ENCODE measurements around the gene TUBB6.

Gene TUBB6

DNA sequence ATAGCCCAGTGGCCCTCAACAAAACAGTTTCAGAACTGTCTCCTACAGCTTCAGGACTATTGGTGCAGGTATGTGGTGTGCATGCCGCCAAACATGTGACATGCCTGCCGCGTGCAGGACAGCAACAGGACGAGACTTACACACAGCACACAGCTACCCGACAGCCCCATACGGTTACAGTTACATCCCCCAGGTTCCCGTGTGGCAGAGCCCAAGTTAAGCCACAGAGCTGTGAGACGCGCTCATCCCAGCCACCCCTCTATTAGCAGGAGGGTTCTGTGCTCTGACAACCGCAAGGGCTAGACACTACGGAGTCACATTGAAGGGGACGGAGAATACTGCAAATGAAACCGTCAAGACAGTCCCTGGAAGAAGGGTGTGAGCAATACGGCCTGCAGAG, 16.4 kb upstream of the TUBB6 start:
- DNase-seq, result no peak

GRCh38 chr18:12293831-12294230, 14.2 kb upstream of the TUBB6 start:
- DNase-seq, result no peak

- no peak for DNase-seq
These were observed 12.5 kb upstream of the TUBB6 start for GRCh38 chr18:12295389-12296086.

GRCh38 chr18:12296087-12296403, 12.0 kb upstream of the TUBB6 start:
- no peak for DNase-seq

- no peak for DNase-seq
These were observed 11.6 kb upstream of the TUBB6 start for GRCh38 chr18:12296457-12296856.

DNA sequence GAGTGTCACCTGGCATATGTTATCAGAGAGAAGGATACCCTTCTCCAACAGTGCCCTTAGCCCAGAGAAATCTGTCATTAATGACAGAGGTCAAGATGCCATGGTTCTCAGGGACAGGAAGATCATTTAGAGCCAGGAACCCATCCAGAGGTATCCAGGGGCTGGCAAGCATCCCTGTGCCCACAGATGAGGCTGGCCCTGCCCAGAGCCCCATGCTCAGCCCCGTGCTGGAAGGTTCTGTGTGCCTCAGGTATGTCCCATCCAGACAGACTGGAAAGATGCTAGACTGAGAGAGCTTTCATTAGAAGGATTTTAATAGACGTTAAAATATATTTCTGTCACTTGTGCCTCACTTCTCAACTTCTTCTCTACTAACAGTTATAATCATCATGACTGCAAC, 8.2 kb upstream of the TUBB6 start:
- DNase-seq, result no peak

GRCh38 chr18:12301263-12302005, 6.6 kb upstream of the TUBB6 start:
- no peak for DNase-seq

DNA sequence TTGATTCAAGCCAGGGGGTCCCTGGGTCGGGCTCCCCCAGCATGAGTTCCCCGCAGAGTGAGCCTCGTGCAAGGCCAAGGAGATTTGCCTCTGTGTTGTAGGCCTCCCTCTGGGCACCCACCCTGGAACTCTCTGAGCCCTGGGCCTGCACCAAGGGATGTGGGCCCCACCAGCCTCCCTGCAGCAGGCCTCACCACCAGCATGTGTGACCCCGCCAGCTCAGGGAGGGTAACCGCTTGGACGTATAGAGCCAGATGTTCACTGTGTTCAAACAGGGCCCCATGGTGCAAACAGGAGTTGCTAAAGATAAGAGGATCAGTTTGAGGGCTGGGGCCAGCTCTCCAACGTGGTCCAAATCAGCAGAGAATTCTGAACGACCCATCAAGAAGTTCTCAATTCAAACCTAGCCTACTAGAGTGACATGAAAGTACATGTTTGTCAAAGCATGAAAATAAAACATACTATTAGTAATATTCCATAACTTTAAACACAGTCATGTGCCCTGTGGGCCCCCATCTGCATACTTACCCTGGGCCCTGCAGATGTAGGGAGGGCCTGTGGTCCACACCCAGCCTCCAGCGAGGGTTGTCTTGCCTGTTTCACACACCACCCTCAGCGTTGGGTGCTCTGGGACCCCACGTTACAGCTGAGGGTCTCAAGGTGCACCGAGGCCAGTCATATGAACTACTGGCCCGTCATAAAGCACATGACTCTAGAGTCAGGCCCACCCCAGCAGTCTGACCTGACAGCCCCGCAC, 5.5 kb upstream of the TUBB6 start:
- no peak for DNase-seq

GRCh38 chr18:12304351-12305210, 3.5 kb upstream of the TUBB6 start:
- no peak for DNase-seq

DNA sequence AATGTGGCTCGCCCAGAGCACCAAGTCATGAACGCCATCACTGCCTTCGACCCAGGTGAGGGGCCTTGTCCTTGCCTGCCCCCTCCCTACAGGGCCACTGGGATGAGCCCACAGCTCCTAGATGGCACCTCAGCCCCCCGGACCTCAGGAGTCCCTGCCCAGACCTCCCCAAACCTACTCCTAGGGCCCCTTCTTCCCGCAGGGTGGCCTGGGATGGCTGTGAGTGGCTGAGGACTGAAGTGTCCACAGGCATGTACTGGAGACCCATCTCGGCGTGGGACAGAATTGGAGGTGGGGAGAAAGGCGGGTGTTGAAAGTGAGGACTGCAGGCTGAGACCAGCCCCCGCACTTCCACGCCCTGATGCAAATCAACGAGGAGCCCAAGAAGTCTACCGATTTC, 2.8 kb upstream of the TUBB6 start:
- DNase-seq, result no peak

DNA sequence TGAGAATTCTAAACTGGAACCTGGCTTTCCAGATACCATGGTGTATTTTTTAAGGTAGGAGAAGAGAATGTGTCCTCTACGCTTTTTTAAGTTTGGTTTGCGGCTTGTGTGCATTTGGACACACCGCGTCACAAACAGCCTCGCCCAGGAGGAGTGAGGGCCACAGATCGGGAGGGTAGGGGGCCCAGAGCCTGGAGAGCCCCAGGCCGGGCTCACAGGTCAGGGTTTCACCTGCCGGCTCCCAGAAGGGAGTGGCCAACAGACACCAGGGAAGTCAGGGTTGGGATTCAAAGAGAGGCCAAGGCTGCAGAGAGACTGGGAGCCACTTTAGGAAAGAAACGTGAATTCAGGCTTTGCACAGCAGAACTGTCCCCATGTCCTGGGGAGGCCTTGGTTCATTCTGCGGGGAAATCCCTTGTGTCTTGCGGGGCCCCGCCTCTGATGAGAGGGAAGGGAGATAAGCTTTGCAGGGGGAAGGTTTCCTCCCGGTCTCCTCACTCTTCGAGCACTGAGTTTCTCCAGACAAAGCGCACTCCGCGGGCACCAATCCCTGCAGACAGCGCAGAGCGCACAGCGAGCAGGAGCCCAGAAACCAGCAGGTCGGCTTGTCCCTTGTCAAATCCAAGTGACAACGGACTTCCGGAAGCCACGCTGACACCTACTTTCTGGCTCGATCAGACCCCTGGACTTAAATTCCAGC, 2.0 kb upstream of the TUBB6 start:
- no peak for DNase-seq

DNA sequence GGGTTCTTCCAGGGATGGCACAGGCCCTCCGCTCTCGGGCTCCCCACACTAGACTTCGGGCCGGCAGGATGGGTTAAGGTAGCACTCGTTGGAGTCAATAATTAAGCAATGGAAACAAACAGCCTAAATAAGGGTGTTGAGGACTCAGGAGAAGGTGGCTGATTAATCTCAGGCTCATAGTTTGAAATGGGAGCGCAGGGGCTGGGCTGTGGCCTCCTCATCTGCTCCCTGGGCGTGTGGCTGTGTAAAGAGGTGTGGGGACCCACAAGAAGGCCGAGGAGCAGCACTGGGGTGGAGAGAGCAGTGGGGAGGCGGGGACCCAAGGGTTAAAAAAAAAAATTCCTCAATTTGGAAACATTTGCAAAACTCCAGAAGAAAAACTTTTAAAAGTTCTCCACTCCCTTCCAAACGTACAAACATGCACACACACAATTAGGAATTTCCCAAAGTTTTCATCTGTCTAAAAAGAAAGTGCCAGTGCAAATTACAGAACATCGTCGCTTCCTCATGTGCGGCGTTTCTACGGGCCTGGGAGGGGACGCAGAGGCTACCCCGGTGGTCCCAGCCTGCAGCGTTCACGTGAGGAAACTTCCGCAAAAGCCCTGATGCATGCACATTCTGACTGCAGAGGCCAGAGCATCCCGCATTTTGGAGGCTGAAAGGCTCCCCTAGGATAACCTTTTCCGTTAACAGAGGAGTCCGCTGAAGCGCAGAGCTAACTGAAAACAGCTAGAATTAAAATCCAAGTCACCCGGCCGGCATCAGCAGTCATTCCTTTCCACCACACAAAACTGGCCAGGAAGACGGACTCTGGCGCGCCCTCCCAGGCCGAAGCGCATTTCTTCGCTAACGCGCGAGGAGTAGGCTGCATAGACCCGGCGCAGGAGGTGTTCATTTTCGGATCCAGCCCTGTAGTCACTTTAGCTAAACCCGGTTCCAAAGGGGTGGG, 1.0 kb upstream of the TUBB6 start:
- DNase-seq, result no peak

GRCh38 chr18:12308386-12309100, 502 bp downstream of the TUBB6 start:
- no peak for DNase-seq

GRCh38 chr18:12309683-12310198, 1.7 kb downstream of the TUBB6 start:
- DNase-seq, result no peak

- no peak for DNase-seq
These were observed 2.7 kb downstream of the TUBB6 start for GRCh38 chr18:12310762-12311161.

- no peak for DNase-seq
These were observed 4.9 kb downstream of the TUBB6 start for GRCh38 chr18:12312976-12313375.

GRCh38 chr18:12313530-12314245, 5.6 kb downstream of the TUBB6 start:
- no peak for DNase-seq

DNA sequence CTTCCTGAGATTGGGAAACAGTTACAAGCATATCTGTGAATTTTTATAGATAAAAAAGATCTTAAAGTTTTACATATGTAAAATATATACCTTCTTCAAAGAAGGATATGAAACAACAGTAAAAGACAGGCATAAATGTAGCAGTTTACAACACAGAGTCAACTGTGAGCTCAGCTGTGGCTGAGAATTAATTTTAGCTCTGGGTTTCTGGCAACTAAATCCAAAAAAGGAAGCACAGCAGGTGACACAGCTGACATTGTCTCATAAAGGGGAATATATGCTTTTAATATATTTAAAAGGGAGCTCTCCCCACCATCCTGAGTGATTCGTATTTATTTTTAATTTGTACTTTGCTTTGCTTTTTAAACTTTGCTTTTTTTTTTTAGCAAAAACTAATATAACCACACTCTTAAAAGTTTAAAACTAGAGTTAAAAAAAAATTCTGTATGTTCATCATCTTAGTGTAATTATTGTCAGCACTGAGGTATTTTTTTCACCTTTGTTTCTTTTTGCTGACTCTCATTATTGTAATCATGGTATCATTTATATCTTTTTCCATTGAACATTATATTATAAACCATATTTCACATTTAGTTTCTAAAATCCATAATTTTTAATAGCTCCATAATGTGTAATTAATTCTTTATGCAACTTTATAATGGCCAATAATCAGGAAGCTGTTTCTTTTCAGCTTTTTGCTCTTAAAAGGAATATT, 6.7 kb downstream of the TUBB6 start:
- no peak for DNase-seq

DNA sequence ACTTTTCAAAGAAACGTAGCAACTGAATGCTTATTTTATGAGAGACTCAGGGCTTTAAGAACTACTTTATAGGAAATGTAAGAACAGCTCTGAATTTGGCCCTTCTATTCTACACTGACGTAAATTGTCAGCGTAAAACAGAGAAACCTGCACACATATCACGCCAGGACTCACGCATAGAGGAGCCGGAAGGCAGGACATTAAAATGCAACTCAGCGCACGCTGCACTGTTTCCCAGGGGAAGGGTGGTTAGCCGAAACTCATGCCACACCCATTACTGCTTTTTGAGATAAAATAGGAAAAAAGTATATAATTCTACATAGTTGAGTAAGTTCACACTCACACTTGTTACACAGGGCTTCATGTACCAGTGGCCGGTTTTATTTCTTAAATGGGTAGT, 7.4 kb downstream of the TUBB6 start:
- no peak for DNase-seq

All from activated gamma-delta T cell (primary cell).